ENCODE results near the gene METAP1. TPM values are rescaled to one million over a fixed set of nuclear protein-coding genes. Genes with fewer than 3 reads are reported as not detected.

METAP1 gene
- total and polyA plus RNA-seq, 7 donors = 17.1 to 36.9 (median 26.4) TPM

GRCh38 chr4:99033956-99034355, 38.4 kb downstream of the METAP1 start:
- no peak for TF ChIP-seq CTCF (IDR thresholded peaks at IDR 0.05)
- DNase-seq (no peak), ATAC-seq (no peak)
- WGBS, 3 donors = 95 to 96% (median 96%) methylated on average over 4 of the region's 4 CpGs
- intact Hi-C loops (cut with DNase I) = no loop called here
- no peak overlapping the region for H3K27ac ChIP-seq
- no peaks in the 10 kb centered on the region for H3K4me1 ChIP-seq
- peaks cover 0 to 16% of the 10 kb centered on the region in 2 donors for H3K36me3 ChIP-seq (ENCODE audit: insufficient read depth in 1 of 2, low read depth in 1 of 2)
- peaks cover 11% of the 10 kb centered on the region for H3K9me3 ChIP-seq
- no peaks in the 10 kb centered on the region for H3K27me3 ChIP-seq (ENCODE audit: insufficient read depth in 3 of 3, low read length in 2 of 3)
- no peak overlapping the region for H3K4me3 ChIP-seq

GRCh38 chr4:99038213-99038612, 42.7 kb downstream of the METAP1 start:
- intact Hi-C loops (cut with DNase I) = no loop called here
- H3K9me3 ChIP-seq = peaks cover 11% of the 10 kb centered on the region
- 95 to 100% (median 97%) methylated on average over 1 of the region's 1 CpG for WGBS, 3 donors
- H3K27me3 ChIP-seq (ENCODE audit: insufficient read depth in 3 of 3, low read length in 2 of 3) = no peaks in the 10 kb centered on the region
- ATAC-seq (no peak), DNase-seq (no peak)
- no peak overlapping the region for H3K27ac ChIP-seq
- no peaks in the 10 kb centered on the region for H3K4me1 ChIP-seq
- H3K36me3 ChIP-seq (ENCODE audit: insufficient read depth in 1 of 2, low read depth in 1 of 2) = peaks cover 0 to 35% of the 10 kb centered on the region in 2 donors
- TF ChIP-seq CTCF (IDR thresholded peaks at IDR 0.05) = no peak
- no peak overlapping the region for H3K4me3 ChIP-seq

GRCh38 chr4:99043346-99043745, 47.8 kb downstream of the METAP1 start:
- TF ChIP-seq CTCF (IDR thresholded peaks at IDR 0.05) = no peak
- 70 to 74% (median 74%) methylated on average over 2 of the region's 2 CpGs for WGBS, 3 donors
- DNase-seq = no peak
- intact Hi-C loops (cut with DNase I) = no loop called here
- Histone ChIP-seq H3K4me3 (no peak overlapping the region), H3K27ac (no peak overlapping the region), H3K27me3 (ENCODE audit: insufficient read depth in 3 of 3, low read length in 2 of 3) (no peaks in the 10 kb centered on the region), H3K9me3 (peaks cover 5% of the 10 kb centered on the region), H3K4me1 (no peaks in the 10 kb centered on the region), H3K36me3 (ENCODE audit: insufficient read depth in 1 of 2, low read depth in 1 of 2) (peaks cover 0 to 45% of the 10 kb centered on the region in 2 donors)
- no peak for ATAC-seq

GRCh38 chr4:99047710-99048109, 52.2 kb downstream of the METAP1 start:
- peaks cover 0 to 67% of the 10 kb centered on the region in 2 donors for H3K36me3 ChIP-seq (ENCODE audit: insufficient read depth in 1 of 2, low read depth in 1 of 2)

More at GRCh38 chr4:99047710-99048109, 52.2 kb downstream of the METAP1 start:
- H3K9me3 ChIP-seq = no peaks in the 10 kb centered on the region
- H3K4me1 ChIP-seq = no peaks in the 10 kb centered on the region
- intact Hi-C loops (cut with DNase I) = no loop called here
- ATAC-seq (no peak), DNase-seq (no peak)
- no peak overlapping the region for H3K27ac ChIP-seq
- H3K4me3 ChIP-seq = no peak overlapping the region
- TF ChIP-seq CTCF (IDR thresholded peaks at IDR 0.05) = no peak
- WGBS, 3 donors = 90 to 95% (median 94%) methylated on average over 2 of the region's 2 CpGs
- no peaks in the 10 kb centered on the region for H3K27me3 ChIP-seq (ENCODE audit: insufficient read depth in 3 of 3, low read length in 2 of 3)
